Mononuclear cell (primary cell): ENCODE measurements around the gene MC5R. TPM values are rescaled to one million over a fixed set of nuclear protein-coding genes. Genes with fewer than 3 reads are reported as not detected.

Source experiments
- H3K27me3 ChIP-seq: 2 replicates; pipeline ENCODE4 v1.6.0; 2011; ENCODE audit warnings: low read length, control low read depth; ENCODE audit not compliant: insufficient read depth
- H3K4me1 ChIP-seq: 2 replicates; pipeline ENCODE4 v1.5.1; 2011; ENCODE audit warnings: mild to moderate bottlenecking, low read length, control low read depth; ENCODE audit not compliant: insufficient read depth
- H3K4me3 ChIP-seq: 2 replicates; pipeline ENCODE4 v1.5.1; 2011; ENCODE audit warnings: mild to moderate bottlenecking, low read length, moderate library complexity
- H3K9me3 ChIP-seq: 2 replicates; pipeline ENCODE4 v1.5.1; 2011; ENCODE audit warnings: low read depth, mild to moderate bottlenecking, control low read depth, low read length
- total RNA-seq: library from RNA; depleted of rRNA; stranded (reverse); fragments of >200 nt; gene quantifications from one replicate; pipeline ENCODE4 v1.2.3, GENCODE V29; 2012

The MC5R gene
- total RNA-seq = not detected

DNA sequence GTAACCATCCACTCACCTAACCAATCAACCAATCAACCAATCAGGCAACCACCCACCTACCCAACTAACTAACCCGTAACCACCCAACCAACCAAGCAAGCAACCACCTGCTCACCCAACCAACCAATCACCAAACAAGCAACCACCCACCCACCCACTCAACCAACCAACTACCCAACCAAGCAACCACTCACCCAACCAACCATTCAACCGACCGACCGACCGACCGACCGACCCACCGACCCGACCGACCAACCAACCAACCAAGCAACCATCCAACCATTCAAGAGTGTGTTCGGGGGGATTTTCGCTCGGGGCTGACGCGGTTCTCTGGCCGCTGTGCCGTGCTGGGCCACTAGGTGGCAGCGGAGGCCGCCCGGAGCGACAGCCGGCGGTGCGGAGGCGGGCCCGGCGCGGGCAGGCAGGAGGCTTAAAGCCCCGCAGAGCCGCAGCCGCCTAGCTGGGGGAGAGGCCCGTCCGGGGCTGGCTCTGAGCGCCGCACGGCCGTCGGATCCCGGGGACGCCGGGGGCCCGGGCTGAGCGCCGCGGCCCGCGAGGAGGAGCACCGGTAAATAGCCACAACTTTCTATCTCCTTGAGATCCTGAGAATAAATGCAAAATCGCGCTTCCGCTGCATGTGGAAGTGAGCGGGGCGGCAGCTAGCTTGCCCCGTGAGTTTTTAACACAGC lies at the start of gene MC5R:
MC5R (plus strand) TSS at position 443 of the 689 bp plus-strand sequence. CDS start 1,617 bp downstream, outside the sequence.
- Histone ChIP-seq H3K4me1 (peaks cover 8% of the 10 kb centered on the region), H3K9me3 (no peaks in the 10 kb centered on the region), H3K4me3 (no peak within 1 kb of the TSS), H3K27me3 (peaks cover 15% of the 10 kb centered on the region)

DNA sequence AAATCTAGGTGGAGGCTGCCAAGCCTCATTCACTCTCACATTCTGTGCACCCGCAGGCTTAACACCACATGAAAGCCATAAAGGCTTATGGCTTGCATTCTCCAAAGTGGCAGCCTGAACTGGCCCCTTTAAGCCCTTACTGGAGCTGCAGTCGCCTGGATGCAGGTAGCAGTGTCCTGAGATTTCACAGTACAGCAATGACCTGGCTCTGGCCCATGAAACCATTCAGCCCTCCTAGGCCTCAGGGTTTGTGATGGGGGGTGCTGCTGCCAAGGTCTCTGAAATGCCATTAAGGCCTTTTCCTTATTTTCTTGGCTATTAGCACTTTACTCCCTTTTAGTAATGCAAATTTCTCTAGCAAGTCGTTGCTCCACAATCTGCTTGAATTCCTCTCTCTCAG lies 48.9 kb upstream of the MC5R start:
- Histone ChIP-seq H3K27me3 (peaks cover 3% of the 10 kb centered on the region), H3K9me3 (peaks cover under 1% of the 10 kb centered on the region), H3K4me1 (no peaks in the 10 kb centered on the region), H3K4me3 (no peak overlapping the region)

DNA sequence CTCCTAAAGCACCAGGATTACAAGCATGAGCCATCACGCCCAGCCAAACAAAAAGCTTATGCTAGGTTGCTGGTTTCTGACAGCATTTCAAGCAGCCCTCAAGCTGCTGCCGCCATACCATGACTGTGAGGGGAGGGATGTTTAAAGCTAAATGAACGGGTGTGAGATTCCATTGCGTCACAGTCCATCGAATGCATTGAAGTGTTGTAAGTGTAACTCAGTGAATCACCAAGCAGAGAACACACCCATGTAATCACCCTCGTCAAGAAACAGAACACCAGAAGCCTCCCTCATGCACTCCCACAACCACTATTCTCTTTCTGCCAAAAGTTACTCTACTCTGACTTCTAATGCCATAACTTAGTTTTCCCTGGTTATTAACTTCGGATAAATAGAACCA lies 32.8 kb upstream of the MC5R start:
- Histone ChIP-seq H3K27me3 (no peaks in the 10 kb centered on the region), H3K4me3 (no peak overlapping the region), H3K4me1 (no peaks in the 10 kb centered on the region), H3K9me3 (no peaks in the 10 kb centered on the region)

GRCh38 chr18:13793819-13794218 lies 30.1 kb upstream of the MC5R start:
- no peaks in the 10 kb centered on the region for H3K9me3 ChIP-seq
- no peaks in the 10 kb centered on the region for H3K27me3 ChIP-seq
- no peaks in the 10 kb centered on the region for H3K4me1 ChIP-seq
- H3K4me3 ChIP-seq = no peak overlapping the region

GRCh38 chr18:13796515-13796914 lies 27.4 kb upstream of the MC5R start:
- peaks cover 7% of the 10 kb centered on the region for H3K4me1 ChIP-seq

DNA sequence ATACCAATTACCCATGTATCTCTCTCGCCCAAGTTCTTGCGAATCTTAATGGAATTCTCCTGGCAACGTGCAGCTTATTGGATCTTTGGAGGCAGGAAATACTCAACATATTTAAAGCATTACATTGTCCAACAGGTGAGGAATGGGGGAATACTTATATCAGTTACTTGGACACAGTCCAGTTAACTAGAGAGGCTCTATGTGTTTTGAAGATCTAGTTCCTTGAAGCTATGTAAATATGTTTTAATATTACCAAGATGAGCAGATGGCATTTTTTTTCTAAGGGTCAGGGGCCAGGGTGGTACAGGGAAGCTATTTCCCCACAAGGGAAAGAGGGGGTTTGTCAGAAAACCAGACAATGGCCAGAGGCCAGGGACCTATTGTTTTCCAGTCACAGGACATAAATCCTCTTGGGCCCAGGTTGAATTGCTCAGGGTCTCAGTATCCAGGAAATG lies 26.8 kb upstream of the MC5R start:
- Histone ChIP-seq H3K9me3 (no peaks in the 10 kb centered on the region), H3K4me1 (peaks cover 7% of the 10 kb centered on the region), H3K27me3 (peaks cover 17% of the 10 kb centered on the region), H3K4me3 (no peak overlapping the region)

More at GRCh38 chr18:13796515-13796914, 27.4 kb upstream of the MC5R start:
- H3K9me3 ChIP-seq = no peaks in the 10 kb centered on the region
- H3K4me3 ChIP-seq = no peak overlapping the region
- peaks cover 14% of the 10 kb centered on the region for H3K27me3 ChIP-seq

DNA sequence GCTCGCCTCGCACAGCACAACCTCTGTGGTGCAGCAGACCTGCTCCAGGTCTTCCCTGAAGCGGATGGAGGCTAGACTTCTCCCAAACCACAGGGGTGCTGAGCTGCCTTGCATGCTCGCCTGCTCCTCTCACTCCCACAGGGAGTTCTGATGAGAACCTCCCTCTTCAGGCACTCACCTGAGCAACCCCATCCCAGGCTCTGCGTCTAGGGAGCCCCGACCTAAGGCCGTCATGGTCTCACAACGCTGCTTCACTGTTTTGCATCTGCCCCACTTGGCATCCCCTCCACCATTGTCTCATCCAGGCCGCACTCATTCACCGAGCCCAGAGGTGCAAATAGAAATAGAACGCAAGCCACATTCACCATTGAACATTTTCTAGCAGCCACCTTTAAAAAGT lies 24.6 kb upstream of the MC5R start:
- no peak overlapping the region for H3K4me3 ChIP-seq
- H3K27me3 ChIP-seq = peaks cover 27% of the 10 kb centered on the region
- H3K4me1 ChIP-seq = peaks cover 7% of the 10 kb centered on the region
- no peaks in the 10 kb centered on the region for H3K9me3 ChIP-seq

- no peak overlapping the region for H3K4me3 ChIP-seq
- H3K4me1 ChIP-seq = peaks cover 7% of the 10 kb centered on the region
- H3K27me3 ChIP-seq = peaks cover 28% of the 10 kb centered on the region
- H3K9me3 ChIP-seq = no peaks in the 10 kb centered on the region
Measured at GRCh38 chr18:13800505-13801259, 23.3 kb upstream of the MC5R start.

DNA sequence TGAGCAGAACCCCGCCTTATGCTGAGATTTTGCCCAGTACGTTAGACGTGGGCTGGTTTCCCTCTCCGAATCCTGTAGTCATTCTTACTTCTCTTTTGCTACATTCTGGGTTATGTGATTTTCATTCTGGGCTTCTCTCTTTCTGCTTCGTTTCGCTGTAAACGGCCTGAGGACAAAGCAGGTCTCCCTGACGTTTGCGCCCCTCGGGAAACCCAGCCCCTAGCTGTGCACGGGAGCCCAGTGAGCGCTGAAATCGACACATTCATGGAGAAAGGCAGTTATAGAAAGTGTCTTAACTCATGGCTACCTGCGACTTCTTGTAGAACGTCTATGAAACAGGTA lies 22.7 kb upstream of the MC5R start:
- H3K4me1 ChIP-seq = peaks cover 7% of the 10 kb centered on the region
- no peaks in the 10 kb centered on the region for H3K9me3 ChIP-seq
- no peak overlapping the region for H3K4me3 ChIP-seq
- H3K27me3 ChIP-seq = peaks cover 28% of the 10 kb centered on the region

- Histone ChIP-seq H3K4me1 (peaks cover 7% of the 10 kb centered on the region), H3K27me3 (peaks cover 28% of the 10 kb centered on the region), H3K9me3 (no peaks in the 10 kb centered on the region), H3K4me3 (no peak overlapping the region)
Measured at GRCh38 chr18:13804305-13804704, 19.6 kb upstream of the MC5R start.

- Histone ChIP-seq H3K4me3 (no peak overlapping the region), H3K27me3 (peaks cover 6% of the 10 kb centered on the region), H3K4me1 (no peaks in the 10 kb centered on the region), H3K9me3 (no peaks in the 10 kb centered on the region)
Measured at GRCh38 chr18:13808294-13809042, 15.5 kb upstream of the MC5R start.

- Histone ChIP-seq H3K4me3 (no peak overlapping the region), H3K4me1 (no peaks in the 10 kb centered on the region), H3K9me3 (no peaks in the 10 kb centered on the region), H3K27me3 (peaks cover 5% of the 10 kb centered on the region)
Measured at GRCh38 chr18:13809043-13809430, 14.9 kb upstream of the MC5R start.

DNA sequence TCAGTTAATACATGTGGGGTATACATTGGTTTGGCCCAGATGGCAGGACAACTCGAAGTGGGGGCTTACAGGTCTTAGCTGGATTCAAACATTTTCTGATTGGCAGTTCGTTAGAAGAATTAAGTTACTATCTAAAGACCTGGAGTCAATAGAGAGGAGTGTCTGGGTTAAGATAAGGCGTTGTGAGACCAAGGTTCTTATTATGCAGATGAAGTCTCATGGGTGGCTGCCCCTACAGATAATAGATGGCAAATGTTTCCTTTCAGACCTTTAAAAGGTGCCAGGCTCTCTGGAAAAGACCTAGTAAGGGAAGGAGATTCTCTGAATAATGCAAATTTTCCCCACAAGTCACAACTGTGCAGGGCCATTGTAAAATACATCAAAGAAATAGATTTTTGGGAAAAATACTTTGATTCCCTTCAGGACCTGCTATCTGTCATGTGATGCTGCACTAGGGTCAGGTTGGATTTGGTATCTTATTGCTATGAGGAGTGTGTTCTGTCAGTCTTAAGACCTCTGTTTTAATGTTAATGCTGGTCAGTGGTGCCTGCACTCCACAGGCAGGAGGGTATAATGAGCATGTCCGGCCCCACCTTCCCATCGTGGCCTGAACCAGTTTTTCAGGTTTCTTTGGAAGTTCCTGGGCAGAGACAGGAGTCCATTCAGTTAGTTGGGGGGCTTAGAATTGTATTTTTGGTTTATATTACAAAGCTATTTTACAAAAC lies 14.3 kb upstream of the MC5R start:
- H3K27me3 ChIP-seq = no peaks in the 10 kb centered on the region
- H3K4me1 ChIP-seq = no peaks in the 10 kb centered on the region
- no peak overlapping the region for H3K4me3 ChIP-seq
- H3K9me3 ChIP-seq = no peaks in the 10 kb centered on the region

GRCh38 chr18:13810950-13811485 lies 12.9 kb upstream of the MC5R start:
- Histone ChIP-seq H3K9me3 (no peaks in the 10 kb centered on the region), H3K4me1 (no peaks in the 10 kb centered on the region), H3K27me3 (no peaks in the 10 kb centered on the region), H3K4me3 (no peak overlapping the region)
